ENCODE results near the gene TPI1. TPM values are rescaled to one million over a fixed set of nuclear protein-coding genes. Genes with fewer than 3 reads are reported as not detected.

Gene TPI1
- total RNA-seq, 1 experiment from 2014 or later: 1,177 TPM

- Histone ChIP-seq H3K14ac (ENCODE audit: insufficient read depth, low read length) (no peak overlapping the region), H3K79me2 (ENCODE audit: insufficient read depth, low read length) (no peaks in the 10 kb centered on the region), H3T11ph (ENCODE audit: low read length) (no peak overlapping the region), H2AK5ac (ENCODE audit: insufficient read length, low read length) (no peak overlapping the region), H2BK15ac (ENCODE audit: low read depth, low read length) (no peak overlapping the region), H2AFZ (ENCODE audit: low read length) (no peak overlapping the region), H2BK12ac (ENCODE audit: insufficient read length, low read depth, low read length) (no peak overlapping the region), H4K20me1 (ENCODE audit: control insufficient read depth, insufficient read depth, insufficient read length) (no peaks in the 10 kb centered on the region), H2BK5ac (ENCODE audit: insufficient read length, low read length) (no peak overlapping the region), H3K79me1 (ENCODE audit: insufficient read depth, low read depth, low read length, poor library complexity, severe bottlenecking) (no peaks in the 10 kb centered on the region), H3K4me1 (ENCODE audit: insufficient read depth, low read length) (no peaks in the 10 kb centered on the region), H3K4ac (ENCODE audit: low read depth, low read length) (no peak overlapping the region), H3K23me2 (ENCODE audit: insufficient read length, low read depth, low read length, poor library complexity, severe bottlenecking) (no peaks in the 10 kb centered on the region), H4K8ac (replicated peaks; ENCODE audit: insufficient read length, low read depth, low read length) (no peak overlapping the region), H3K56ac (ENCODE audit: insufficient read length, low read depth, low read length) (no peak overlapping the region), H3K4me2 (ENCODE audit: insufficient read depth, insufficient read length, low read length) (no peak overlapping the region), H3K27ac (ENCODE audit: insufficient read length, low read depth, low read length) (no peak overlapping the region), H2BK20ac (ENCODE audit: low read depth, low read length, poor library complexity, severe bottlenecking) (no peak overlapping the region), H3K18ac (ENCODE audit: insufficient read length, low read depth, low read length) (no peak overlapping the region), H4K91ac (ENCODE audit: insufficient read length, low read depth, low read length) (no peak overlapping the region), H2BK120ac (ENCODE audit: low read depth, low read length, poor library complexity, severe bottlenecking) (no peak overlapping the region), H4K5ac (ENCODE audit: insufficient read length, low read depth, low read length) (no peak overlapping the region), H3K23ac (ENCODE audit: insufficient read length, low read depth, low read length) (no peak overlapping the region), H3K9ac (ENCODE audit: extremely low read depth, insufficient read length, low read length) (no peak overlapping the region), H3K27me3 (ENCODE audit: insufficient read depth, low read length) (no peaks in the 10 kb centered on the region), H3K9me3 (ENCODE audit: control insufficient read depth, low read depth, low read length) (no peaks in the 10 kb centered on the region)
- no peak for DNase-seq
- no peaks in the 10 kb centered on the region; a peak in 1 of 5 replicates for H3K9me3 Mint-ChIP-seq
- peaks cover 30 to 72% (median 71%) of the 10 kb centered on the region in 3 experiments; a peak in 6 of 7 replicates for H3K36me3 Mint-ChIP-seq (ENCODE audit: insufficient read depth in 1 of 3, low read depth in 3 of 3)
- peaks cover 4 to 28% of the 10 kb centered on the region in 2 experiments; a peak in 3 of 4 replicates for H3K4me1 Mint-ChIP-seq
- TF ChIP-seq CTCF (conservative IDR thresholded peaks at IDR 0.05): no peak
- no peak overlapping the region for H3K4me3 Mint-ChIP-seq
- WGBS (ENCODE audit: extremely low coverage, insufficient read length, low lambda C conversion rate): no CpG with 5 or more reads among the region's 16 CpGs
- H3K27ac Mint-ChIP-seq: peak overlapping the region in 1 of 3 experiments; percentile 92; a peak in 2 of 7 replicates
- H3K27me3 Mint-ChIP-seq (ENCODE audit: low read depth): no peaks in the 10 kb centered on the region
These were observed 28.5 kb upstream of the TPI1 start for GRCh38 chr12:6838854-6839253.
